HCEC 1CT (cell line): ENCODE data around the gene CHAF1A.
A peak's percentile ranks its signal among the peaks of the same experiment; 100 is the strongest.

Experiments used
- DNase-seq: peaks from one replicate; pipeline ENCODE4 v3.0.0-alpha.2; 2017

Gene CHAF1A

DNA sequence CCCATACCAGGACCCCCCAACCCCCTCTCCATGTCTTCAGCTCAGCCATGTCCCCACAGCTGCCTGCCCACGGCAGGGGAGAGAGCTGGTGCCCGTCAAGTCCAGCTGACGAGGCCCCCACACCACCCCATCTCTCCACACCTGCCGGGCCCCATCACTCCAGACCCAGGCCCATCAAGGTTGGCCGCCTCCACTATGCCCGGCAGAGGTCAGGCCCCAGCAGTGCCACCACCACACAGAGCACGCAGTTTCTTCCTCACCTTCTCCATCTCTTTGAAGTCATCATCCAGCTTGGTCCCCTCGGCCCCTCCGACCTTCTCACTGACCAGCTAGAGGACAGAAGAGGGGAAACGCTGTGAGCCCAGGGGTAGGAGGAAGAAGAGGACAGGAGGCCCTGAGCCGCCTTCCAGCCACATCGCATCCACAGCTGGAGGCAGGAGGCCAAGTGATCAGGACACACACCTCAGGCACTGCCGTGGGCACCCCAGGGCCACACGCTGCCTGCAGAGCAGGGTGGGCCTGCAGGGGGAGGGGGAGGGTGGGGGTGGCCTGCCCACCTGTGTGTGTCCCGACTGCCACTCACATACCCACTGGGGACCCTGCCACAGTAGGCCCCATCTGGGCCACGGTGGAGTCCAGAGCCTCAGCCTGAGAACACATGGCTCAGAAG is 35.6 kb upstream of the CHAF1A start:
- DNase-seq = no peak

DNA sequence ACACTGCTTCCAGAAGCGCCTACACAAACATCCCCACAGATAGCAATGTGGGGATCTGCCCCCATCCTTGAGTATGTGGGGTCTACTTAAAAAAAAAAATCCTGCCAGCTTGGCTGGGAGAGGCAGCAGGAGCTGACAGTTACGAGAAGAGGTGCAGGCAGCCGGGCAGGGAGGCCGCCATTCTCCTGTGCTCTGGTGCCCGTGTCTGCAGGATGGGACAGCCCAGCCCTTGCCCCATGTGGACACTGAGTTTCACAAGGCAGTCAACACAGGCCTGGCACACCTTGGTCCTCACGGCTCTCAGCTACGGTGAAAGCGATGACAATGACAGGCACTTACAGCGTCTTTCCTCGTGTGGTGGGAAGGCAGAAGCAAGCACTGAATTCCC is 35.1 kb upstream of the CHAF1A start:
- DNase-seq = no peak

DNA sequence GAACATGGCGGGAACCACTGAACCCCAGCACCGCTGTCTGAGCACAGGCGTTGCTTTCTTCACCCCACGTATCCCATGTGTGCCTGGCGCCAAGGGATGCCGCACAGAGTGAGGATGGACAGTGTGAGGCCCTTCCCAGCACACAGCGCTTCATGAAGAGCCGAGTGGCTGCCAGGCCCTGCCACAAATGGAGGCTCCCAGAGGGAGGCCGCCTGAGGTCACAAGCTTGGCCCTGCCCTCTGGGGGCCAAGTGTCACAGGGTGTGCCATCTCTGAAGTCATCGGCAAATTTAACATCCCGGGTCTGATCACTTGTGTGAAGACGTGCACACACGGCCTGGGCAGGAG is 34.7 kb upstream of the CHAF1A start:
- no peak for DNase-seq

DNA sequence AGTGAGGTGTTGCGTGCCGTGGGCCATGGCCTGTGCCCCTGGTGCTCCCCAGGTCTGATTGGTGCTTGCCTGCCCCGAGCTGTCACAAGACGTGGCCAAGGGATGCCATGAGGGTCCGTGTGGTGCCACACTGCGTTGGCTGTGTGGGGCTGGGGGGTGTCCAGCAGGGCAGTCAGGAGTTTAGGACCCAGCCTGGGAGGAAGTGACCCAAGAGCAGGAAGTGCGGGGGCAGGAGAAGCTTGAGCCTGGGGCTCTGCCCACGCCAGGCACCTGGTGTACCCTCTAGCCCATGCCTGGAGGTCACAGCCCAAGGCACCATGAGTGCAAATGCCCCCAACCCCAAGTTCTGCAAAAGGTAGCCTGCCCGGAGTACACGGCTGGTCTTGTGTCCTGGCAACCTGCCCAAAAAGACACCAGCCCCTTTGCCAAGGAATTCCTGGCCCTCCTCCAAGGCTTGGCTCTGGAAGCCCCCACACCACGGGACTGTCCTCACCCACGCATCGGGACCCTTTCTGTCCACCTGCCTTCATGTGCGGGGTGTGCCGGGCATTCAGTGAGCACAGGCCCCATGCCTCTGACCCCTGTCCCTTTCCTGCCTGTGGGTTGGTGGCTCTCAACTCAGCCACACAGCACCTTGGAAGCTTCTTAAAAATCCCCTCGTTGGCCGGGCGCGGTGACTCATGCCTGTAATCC is 34.2 kb upstream of the CHAF1A start:
- no peak for DNase-seq

DNA sequence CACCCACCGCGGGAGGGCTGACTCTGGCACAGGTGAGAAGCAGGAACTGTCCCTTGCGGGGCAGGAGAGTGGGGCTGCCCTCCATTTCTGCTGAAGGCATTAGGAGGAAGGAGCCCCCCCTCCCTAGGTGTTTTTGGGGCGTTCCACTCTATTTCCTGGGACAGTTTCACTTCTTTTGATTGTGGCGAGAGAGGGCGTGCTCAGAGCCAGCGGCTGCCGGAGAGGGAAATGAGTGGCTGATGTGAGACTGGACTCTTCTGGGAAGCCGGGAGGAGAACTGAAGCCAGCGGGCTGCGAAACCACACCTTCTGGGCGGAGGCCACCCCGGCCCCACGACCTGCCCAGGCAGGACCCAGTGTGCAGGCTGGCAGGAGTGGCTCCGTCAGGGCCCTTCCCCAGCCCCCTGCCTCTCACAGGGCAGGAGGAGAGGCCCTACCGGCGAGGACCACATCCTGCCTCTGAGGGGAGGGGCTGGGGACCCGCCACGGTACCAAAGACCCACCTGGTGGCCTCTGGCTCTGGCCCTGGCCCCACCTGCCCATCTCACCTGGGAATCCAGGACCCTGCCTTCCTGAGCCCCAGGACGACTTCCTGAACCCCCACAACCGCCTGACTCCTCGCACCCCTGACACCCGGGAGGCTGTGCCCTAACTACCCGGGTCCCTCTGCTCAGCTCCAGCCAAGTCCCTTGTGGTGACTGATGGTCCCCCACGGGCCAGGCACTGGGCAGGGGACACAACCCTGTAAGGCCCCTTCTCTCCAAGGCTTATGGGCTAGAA is 33.1 kb upstream of the CHAF1A start:
- DNase-seq = no peak

DNA sequence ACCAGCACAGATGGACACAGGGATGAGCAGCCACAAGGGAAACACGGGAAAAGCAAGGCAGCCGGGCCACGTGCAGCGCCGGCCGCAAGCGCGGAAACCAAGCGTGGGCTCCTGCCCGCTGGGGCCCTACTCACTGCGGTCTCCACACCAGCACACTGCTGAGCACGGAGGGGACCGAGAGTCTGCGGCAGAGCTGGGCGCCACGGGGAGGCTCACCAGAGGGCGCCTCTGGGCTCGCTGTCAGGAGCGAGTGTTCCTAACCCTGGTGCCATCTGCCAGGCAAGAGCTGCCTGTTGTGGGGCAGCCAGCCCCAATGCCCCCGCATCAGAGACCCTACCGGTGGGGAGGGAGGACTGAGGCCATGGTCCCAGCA is 32.6 kb upstream of the CHAF1A start:
- no peak for DNase-seq

DNA sequence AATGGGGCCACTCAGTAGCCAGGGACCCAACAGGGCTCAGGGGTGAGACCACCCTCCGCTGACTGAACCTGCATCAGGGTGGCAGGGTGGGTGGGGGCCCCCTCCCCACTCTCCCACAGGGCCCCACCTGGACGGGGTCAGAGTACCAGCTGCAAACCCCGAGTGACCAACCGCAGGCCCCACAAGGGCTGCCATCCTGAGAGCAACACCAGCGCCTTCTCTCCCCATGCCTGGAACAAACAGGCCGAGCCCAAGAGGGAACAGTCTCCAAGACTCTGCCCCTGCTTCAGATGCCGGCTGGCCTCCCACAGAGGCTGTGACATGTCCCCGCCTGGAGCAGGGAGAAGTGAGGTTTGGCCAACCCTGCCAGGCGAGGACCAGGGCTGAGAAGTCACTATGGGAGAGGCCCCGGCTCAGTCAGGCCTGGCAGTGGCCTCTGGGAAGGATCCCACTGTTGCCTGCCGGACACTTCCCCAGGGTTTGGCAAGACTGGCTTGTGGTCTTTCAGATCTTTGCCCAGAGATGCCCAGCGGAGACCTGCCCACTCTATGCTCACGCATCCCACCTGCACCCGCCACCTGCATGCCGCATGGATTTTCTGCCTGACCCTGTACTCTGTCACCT is 31.9 kb upstream of the CHAF1A start:
- no peak for DNase-seq

DNA sequence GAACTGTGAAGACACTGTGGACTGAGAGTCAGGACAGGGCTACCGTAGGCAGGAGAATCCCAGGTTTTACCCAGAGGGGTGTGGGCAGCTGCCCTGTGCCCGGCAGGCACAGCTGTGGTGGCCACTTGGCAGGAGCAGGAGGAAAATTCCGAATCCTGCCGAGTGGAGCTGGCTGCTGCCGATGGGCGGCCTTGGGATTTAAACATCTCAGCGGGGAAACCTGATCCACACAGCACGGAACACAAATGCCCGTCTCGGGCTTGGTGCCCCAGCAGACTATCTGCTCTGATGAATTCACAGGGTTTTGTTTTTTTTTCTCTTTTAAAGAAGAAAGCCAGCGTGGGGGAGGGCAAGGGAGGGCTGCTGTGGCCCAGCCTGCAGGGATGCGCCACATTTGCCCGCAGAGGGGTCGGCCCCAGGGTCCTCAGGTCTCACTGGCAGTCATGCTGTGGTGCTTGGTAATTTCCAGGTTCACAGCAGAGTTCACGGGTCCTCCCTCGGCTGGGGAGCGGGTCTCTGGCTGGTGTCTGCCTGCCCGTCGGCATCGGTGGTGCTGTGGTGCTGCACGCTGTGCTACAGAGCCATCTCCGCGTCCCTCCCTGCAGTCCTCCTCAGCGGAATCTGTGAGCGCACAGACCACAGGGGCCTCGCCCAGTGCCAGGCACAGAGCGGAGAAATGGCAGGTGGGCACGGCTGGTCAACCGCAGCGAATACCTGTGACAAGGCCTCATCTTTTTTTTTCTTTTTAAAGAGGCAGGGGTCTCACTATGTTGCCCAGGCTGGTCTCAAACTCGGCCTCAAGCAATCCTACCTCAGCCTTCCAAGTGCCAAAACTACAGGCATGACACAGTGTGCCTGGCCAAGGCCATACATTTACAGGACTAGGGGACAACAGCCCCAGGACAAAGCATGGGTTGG is 30.9 kb upstream of the CHAF1A start:
- no peak for DNase-seq

DNA sequence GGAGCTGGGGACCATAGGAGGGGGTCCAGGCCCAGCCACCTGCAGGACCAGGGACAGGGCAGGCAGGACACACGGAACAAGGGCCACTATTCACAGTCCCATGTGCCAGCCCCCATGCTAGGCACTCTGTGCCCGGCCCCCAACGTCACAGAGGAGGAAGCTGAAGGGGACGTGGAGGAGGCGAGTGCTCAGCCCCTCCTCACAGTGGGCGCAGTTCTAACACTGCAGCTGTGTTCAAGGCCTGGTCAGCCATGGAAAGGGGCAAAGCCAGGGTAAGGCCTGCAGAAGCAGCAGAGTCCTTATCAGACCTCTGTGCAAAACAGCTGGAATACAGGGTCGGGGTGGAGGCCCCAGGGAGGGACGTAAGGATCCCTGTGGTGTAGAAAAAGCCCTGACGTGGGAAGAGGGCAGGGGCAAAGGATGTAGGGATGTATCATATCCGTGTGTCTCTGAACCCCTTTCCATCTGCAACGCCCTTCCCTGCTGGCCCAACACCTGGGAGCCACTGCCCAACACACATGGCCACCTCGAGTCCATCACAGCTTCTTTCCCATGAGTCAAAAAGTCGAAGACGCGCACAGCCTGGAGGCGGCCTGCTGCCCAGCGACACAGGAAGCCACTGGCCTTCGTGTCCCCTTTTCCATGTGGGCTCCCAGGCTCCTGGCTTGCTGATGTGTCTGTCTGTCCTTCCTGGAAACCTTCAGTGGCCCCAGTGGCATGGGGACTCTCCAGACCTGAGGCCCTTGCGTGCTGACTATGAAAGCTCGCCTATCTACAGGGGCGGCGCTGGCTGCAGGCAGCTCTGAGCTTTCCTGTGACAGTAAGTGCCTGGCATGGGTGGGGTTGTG is 30.1 kb upstream of the CHAF1A start:
- DNase-seq = no peak

DNA sequence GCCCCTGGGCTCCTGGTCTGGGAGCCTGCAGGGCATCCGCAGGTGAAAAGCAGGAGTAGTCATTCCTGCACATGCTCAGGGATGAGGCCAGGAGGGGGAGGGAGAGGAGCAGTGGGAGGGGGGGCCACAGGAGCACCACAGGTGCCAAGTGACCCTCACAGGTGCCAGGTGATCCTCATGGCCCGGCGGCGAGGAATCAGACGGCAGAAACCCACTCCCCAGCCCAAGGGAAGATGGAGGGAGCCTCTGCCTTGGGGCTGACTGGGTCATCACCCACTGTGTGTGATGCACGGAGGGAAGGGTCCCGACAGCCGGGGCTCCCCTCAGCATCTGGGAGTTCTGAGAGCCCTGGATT is 29.4 kb upstream of the CHAF1A start:
- DNase-seq = no peak

DNA sequence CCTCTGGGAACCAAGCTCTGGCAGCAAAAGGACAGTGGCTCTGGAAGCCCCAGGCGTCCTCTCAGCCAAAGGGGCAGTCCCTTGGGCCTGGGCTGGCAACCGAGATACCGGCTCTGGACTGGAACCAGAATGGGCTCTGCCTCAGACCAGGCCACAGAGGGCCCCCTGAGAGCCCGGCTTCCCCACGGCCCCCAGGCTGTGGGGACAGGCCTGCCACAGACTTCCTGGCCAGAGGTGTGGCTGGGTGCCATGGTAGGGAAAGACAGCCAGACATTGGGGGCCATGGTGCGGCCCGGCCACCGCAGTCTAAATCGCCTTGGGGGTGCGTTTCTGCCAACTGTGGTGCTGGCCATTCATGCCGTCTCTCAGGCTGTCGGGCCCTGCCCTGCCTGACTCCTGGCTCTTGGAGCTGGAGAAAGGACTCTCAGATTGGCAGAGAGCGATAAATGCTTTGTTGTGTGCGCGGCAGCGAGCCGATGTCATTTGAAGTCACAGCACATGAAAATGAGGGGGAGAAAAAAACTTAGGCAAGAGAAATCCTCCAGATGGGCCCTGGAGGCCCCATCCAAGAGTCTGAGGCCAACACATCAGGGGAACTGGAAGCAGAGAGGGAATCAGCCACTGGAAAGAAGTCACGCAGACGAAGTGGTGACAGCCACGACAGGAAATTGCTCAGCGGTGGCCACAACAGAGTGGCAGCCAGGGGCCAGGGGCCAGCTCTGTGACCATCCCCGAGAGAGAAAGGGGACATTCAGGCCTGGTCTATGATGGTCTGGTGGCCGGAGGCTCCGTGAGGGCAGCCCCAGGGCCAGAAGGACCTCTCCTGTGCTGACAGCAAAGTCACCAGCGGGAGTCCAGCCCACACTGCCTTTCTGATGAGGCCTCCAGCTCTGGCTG is 28.6 kb upstream of the CHAF1A start:
- no peak for DNase-seq

DNA sequence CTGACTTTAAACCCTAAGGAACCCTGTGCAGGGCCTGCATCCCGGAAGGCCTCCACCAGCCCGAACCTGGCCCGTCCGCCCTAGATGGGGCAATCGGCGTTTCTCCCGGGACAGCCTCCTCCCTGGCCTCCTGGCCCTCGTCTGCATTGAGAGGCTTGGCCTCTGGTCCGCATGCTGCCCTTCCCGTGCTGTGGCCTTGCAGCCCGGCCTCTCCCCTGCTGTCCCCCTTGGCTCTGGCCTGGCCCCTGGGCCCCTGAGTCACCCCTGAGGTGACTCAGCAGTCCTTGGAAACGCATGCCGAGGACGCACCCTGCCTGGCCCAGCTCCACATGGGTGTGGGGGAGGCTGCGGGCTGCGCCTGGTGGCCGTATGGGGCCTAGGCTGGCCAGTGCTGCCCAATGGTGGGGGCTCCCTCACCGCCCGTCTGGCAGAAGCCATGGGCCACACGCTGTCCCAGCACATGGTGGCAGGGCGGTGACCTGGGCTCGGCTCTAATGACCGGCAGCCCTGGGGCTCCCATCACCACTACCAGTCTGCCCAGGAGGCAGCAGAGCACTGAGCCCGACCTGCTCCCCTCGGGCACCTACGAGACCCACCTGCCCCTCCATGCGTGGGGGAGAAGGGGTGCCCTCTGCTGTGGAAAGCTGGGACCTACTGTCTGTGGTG is 27.8 kb upstream of the CHAF1A start:
- peak; percentile 91 for DNase-seq

DNA sequence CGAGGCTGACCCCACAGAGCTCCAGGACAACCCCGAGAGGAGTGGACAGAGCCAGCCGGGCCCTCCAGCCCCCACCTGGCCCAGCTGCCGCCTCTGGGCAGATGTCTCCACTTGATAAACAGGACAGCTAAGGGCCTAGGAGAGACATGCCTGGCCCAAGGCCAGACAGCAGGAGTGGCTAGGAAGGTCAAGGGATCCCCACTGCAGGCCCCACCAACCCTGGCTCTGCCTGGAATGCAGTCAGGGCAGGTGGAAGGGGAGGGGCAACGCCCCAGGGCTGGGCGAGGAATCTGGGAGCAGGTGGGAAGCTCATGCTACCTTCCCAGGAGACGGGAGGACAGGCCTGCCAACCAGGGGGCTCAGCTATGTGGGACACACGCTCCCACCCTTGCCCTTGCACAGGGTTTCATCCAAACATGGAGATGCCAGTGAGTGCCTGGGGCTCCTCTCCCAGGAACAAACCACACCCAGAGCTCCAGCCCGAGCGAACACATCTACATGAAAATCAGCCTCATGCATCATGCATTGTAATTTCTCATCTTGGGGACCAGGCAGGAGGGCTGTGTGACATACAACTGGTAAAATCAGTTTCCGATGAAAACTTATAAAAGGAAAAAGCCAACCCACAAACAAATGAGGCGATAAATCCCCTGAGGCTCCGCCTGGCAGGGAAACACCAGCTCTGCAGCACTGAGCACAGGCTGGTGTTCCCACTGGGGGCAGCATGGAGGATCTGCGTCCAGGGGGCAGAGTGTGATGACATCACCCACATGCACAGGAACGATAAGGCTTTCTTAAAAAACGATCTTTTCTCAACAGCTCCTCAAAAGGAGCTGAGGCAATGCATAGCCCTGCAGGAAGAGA is 27.0 kb upstream of the CHAF1A start:
- DNase-seq = peak; percentile 69

DNA sequence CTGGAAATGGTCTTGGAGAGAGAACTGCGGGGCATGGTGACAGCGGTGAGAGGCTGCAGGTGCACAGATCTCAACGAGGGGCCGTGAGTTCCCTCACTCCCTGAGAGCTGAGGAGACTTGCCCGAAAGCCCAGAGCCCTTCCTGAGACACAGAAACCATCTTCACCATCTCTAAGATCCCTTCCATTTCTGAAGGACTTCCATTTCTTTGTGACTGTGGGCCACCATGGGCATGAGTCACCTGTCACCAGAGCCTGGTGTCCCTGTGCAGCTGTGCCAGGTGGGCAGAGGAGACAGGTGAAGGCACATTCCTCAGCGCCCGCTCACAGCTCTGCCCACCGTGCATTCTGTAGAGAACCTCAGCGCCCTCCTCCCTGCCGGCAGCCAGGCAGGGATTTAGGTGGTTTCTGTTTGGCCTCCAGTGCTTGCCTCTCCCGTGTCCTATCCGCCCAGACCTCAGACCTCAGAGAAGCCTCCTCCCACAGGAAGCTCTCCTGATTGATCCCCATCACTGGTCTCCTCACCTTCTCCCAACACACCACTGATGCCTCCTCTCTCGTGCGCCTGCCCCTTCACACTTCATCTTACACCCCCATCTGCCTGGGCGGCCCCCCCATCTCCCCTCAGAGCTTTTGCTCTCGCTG is 26.3 kb upstream of the CHAF1A start:
- DNase-seq = no peak

DNA sequence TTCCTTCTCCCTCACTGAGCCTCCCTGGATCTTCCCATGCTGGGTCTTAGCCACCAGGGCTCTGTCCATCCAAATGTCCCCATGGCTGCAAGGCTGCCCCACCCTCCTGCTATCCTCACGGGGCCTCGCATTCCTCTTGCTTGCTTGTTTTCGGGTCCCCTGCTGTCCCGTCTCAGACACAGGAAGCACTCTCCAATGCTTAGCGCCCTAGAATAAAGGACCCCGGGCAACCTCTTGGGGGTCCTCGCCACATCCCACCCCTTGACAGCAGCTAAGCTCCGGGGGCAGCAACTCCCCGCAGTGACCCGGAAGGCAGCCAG is 25.8 kb upstream of the CHAF1A start:
- no peak for DNase-seq

DNA sequence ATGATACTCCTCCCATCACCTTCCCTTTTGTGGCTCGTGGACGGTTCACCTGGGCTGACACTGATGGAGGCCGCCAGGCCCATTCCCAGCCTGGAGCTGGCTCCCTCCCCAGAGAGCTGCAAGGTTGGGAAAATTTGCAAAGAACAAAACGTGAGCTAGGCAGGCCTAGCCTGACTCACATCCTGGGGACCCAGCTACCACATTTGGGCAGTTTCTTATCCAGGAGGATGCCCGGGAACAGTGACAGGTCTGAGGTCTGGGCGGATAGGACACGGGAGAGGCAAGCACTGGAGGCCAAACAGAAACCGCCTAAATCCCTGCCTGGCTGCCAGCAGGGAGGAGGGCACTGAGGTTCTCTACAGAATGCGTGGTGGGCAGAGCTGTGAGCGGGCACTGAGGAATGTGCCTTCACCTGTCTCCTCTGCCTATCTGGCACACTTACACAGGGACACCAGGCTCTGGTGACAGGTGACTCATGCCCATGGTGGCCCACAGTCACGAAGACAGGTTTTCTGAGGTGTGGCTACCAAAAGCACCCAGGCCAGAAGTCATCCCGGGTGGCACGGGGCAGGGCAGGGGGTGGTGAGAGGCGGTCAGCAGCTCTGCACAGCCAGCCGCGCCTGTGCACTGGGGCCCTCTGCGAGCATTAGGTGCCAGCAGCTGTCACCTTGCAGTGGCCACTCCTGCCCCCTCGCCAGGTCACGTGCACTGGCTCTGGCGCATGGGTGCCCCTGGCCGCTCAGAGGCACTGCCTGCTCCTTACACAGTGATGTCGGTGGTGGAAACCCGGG is 25.3 kb upstream of the CHAF1A start:
- no peak for DNase-seq

DNA sequence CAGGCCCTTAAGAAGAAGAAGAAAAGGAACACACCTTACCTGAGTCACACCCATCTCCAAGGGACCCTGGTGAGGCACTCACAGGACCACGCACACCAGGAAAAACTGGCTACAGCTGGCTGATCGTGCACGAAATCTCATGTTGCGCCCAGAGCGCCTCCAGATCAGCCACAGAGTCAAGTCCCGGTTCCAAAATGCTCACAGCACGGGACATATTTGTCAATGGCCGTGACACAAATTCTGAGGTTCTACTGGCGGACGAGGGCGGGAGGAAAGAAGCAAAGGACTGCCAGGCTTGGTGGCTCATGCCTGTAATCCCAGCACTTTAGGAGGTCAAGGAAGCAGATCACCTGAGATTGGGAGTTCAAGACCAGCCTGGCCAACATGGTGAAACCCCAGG is 23.6 kb upstream of the CHAF1A start:
- no peak for DNase-seq
